Activated T-cell treated with anti-CD3 and anti-CD28 coated beads for 1 hour (primary cell): ENCODE data around the gene OR1B1.
"Not testable (repeated sequence)": the region's sequence is repeated elsewhere in the genome, so short reads cannot be mapped to it uniquely, and the experiment has no call there.

ENCODE experiments used
- DNase-seq: peaks from one replicate; pipeline ENCODE4 v3.0.0-alpha.2; 2020; ENCODE audit warnings: low read depth

OR1B1 gene

GRCh38 chr9:122657527-122657926 lies at the start of gene OR1B1:
TSS of gene OR1B1 (minus strand) at chr9:122657627.
- no peak for DNase-seq

DNA sequence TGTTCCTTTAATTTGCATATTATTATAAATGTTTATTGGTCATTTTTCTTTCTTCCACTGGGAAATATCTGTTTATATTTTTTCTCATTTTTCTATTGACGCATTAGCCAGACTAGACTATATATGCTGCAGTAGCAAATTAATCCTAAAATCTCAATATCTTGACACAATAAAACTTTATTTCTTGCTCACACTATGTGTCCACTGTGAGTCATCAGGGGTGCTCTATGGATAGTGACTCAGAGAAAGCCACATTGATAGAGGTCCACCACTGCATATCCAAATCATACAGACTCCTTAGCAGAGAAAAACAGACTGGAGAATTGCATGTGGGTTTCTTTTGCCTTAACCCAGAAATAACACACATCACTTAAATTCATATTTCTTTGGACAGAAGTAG lies 38.3 kb upstream of the OR1B1 start:
- DNase-seq = no peak

DNA sequence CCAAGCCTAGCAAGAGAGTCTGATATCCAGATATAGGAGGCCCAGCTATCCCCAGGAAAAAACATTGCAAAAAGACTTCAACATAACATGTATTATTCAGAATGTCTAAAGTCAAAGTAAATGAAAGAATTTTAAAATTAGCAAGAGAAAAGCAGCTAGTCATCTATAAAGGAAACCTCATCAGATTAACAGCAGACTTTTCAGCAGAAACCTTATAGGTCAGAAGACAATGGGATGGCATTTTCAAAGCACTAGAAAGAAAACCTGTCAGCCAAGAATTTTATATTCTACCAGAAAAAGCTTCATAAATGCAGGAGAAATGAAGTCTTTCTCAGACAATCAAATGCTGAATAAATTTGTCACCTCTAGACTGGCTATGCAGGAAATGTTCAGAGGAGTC lies 27.4 kb upstream of the OR1B1 start:
- DNase-seq = no peak

- no peak for DNase-seq
These were observed 15.1 kb upstream of the OR1B1 start for GRCh38 chr9:122672481-122672880.

- no peak for DNase-seq
These were observed 4.0 kb upstream of the OR1B1 start, which contains the start of gene OR1L1 for GRCh38 chr9:122661416-122661815. TSS of gene OR1L1 (plus strand) at chr9:122661716. CDS start at chr9:122661716, 0 bp downstream.

DNA sequence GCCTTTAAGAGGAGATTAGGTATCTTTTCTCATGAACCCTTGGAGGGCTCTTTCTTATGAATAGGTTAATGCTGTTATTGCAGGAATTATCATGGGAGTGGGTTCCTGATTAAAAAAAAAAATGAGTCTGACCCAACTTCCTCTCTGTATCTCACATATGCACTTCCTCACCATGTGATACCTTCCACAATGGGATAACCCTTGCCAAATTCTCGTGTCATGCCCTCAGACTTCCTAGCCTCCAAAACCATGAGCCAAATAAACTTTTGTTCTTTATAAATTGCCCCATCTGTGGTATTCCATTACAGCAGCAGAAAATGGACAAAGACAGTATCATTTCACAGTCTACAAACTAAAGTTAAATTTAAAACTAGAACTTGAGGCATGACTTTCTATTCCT lies 1.0 kb downstream of the OR1B1 start:
- DNase-seq = no peak

DNA sequence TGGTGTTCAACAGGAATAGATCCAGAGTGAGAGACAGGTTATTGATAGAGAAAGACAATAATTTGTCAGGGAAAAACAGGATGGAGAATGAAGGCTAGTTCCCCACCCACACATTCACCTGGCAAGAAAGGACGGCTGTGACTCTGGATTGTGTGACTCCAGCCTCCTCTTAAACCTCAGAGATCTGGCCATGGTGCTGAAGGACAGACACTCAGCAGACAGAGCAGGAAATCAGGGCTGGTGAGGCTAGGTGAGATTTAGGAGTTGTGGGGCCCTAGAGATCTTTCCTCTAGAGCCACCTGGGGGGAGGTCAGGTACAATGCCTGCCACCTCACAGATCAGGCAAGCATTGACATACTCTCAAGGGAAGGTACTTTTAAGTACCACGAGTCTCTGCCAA lies 15.2 kb downstream of the OR1B1 start:
- DNase-seq = no peak

DNA sequence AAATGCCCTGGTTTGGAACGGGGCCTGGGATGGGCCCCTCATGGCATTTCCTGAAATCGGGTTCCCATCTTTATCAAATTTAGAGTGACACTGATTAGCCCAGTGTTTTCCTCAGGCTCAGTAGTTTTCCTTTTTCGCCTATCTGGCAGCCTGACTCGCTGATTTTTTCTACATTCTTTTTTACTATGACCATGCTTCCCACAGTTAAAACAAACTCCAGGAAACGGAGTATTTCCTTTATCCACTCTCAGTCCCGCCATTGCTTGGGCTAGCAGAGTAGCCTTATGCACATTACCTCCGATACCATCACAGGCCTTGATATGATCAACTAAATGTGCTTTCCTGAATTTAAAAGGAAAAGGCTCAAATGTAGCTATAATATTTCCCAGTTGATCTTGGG lies 37.4 kb downstream of the OR1B1 start:
- DNase-seq = no peak

DNA sequence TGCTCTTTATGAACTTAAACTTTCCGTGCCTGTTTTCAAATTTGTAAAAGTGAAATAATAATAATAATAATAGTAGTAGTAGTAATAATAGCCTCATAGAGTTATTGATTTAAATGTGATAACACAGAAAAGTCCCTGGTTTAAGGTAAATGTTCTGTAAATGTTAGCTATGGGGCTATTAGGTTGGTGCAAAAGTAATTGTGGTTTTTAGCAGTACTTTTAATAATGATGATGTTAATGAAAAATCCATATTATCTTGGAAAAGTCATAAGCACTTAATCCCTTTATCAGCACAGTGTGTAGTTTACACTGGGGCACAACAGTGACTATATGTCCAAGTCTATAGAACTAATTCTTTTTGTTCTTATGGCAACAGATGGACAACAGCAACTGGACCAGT lies 43.1 kb downstream of the OR1B1 start, which contains the start of gene OR1Q1:
TSS of gene OR1Q1 (plus strand) at position 377 of the 400 bp plus-strand sequence. CDS start at position 377, 0 bp downstream.
- no peak for DNase-seq

DNA sequence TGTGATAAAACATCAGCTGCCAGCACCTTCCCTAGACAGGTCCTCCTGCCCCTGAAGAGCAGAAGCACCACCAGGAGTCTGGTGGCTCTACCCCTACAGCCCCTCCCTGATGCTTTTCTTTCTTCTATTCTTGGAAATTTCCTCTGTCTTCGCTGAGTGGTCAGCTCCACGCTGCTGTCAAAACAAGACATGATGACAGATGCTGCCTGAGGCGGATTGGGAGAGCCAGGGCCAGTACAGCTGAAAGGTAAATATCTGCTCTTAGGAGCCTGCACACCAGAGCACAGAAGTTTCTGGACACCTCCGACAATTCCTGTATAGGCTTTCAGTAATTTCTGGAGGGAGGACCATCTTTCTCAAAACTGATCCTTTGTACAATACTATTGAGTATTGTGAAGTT lies 47.6 kb downstream of the OR1B1 start:
- DNase-seq = no peak

GRCh38 chr9:122606587-122606986 lies 50.8 kb downstream of the OR1B1 start:
- no peak for DNase-seq

- DNase-seq = no peak
These were observed 51.7 kb downstream of the OR1B1 start for GRCh38 chr9:122605691-122606090.

DNA sequence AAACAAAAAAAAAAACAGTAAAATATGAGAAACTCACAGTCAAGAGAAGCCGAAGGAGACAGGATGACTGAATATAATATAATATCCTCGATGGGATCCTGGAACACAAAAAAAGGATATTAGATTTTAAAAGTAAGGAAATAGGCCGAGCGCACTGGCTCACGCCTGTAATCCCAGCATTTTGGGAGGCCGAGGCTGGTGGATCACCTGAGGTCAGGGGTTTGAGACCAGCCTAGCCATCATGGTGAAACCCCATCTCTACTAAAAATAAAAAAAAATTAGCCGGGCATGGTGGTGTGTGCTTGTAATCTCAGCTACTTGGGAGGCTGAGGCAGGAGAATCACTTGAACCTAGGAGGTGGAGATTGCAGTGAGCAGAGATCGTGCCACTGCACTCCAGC lies 74.1 kb downstream of the OR1B1 start, which contains the start of gene OR1L8:
TSS of gene OR1L8 (minus strand) at position 101 of the 400 bp plus-strand sequence. CDS start 14,907 bp downstream, outside the sequence.
- not testable (repeated sequence) for DNase-seq

DNA sequence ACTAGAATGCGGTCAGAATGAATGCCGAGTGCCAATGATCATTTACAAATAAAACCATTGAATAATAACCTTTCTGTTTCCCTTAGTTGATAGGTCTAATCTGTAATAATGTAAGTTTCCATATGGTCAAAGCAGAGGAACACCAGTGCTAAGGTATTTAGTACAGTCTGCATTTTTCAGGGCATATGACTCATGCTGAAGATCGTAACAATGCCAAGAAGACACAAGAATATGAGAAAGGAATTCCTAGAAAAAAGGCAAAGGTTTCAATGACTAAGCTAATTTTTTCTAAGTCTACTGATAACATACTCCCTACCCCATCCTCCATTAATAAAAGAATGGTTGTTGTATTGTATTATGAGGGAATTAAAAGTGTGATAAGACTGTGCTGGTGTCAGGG lies 77.1 kb downstream of the OR1B1 start:
- no peak for DNase-seq

DNA sequence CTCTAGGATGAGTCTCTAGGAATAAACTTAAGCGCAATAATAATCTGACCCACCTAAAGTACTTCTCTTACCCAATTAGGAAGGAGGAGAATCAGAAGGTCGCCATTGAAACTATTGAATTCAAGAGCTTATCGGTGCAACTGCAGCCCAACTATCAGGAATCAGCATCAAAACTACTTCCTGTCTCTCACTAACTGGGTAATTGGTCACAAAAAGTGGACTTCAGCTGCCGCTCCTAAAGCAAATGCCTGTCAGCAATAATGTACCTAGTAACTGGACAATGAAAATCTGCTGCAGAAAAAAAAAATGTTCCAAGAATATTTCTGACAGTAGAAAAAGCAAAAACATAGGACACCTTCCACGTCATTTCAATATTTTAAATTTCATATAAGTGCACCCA lies 77.6 kb downstream of the OR1B1 start:
- DNase-seq = no peak
